ENCODE data around the gene CLPSL1.

The CLPSL1 gene

DNA sequence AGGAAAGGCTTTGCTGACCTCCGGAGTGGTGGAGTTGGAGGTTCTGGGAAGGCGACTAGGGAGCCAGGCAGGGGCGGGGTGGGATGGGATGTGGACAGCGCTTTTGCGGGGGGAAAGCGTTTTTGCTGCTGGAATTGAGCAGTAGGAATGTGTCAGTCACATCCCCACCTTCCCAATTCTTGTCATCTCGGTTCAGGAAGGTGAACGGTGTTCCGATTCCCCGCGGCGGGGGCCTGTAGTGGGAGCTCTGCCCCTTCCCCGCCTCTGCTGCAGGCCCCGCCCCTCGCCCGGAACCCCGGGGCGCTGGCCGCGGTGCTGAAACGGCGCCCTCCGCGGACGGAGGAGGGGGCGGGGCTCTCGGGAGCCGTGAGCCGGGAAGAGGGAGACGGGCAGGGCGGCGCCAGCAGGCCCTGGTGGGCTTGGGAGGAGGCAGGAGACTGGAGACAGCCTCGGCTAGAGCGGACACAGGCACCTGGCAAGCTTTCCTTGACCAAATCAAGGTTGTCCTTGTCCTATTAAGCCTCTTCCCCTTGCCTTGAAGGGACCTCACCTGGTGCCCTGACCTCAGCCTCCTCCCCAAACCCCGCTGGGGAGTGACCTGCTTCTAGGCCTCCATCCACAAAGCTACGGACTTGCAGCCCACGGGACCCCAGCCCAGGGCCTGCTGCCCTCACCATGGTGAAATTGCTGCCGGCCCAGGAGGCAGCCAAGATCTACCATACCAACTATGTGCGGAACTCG is 24.3 kb downstream of the CLPSL1 start, which contains the start of gene LHFPL5:
LHFPL5 (plus strand) TSS at position 357 of the 741 bp plus-strand sequence; CDS start at position 676, 319 bp downstream.
- Histone ChIP-seq H3K36me3 (no peaks in the 10 kb centered on the region), H3K27ac (peak within 1 kb of the TSS; percentile 58), H3K27me3 (ENCODE audit: insufficient read depth, low read depth, severe bottlenecking) (no peaks in the 10 kb centered on the region), H3K9me3 (ENCODE audit: severe bottlenecking) (no peaks in the 10 kb centered on the region), H3K4me3 (ENCODE audit: low read depth, low read length) (peak within 1 kb of the TSS; percentile 61)
- peak; percentile 91 for DNase-seq
- TF ChIP-seq, protein P1, sequence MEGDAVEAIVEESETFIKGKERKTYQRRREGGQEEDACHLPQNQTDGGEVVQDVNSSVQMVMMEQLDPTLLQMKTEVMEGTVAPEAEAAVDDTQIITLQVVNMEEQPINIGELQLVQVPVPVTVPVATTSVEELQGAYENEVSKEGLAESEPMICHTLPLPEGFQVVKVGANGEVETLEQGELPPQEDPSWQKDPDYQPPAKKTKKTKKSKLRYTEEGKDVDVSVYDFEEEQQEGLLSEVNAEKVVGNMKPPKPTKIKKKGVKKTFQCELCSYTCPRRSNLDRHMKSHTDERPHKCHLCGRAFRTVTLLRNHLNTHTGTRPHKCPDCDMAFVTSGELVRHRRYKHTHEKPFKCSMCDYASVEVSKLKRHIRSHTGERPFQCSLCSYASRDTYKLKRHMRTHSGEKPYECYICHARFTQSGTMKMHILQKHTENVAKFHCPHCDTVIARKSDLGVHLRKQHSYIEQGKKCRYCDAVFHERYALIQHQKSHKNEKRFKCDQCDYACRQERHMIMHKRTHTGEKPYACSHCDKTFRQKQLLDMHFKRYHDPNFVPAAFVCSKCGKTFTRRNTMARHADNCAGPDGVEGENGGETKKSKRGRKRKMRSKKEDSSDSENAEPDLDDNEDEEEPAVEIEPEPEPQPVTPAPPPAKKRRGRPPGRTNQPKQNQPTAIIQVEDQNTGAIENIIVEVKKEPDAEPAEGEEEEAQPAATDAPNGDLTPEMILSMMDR (IDR thresholded peaks at IDR 0.05; ENCODE audit: low read depth, low read length), result peak; percentile 19; the same call in 1 of the 2 replicates

DNA sequence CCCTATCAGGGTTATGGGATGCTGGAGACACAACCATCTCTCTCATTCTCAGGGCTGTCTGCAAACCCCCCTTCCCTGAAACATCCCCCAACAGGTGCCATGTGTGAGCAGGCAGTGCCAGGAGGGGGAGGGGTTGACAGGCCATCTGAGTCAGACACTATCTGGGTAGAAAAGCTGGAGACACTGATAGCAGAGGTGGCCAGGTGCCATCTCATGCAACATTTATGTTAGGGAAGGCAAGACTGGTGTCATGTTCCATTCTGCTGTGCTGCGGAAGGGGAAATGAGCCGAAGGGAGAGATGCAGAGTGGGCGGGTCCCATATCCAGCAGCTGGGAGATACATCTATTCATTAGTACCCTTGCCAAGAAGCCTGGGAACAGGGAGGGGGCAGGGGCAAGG is 27.9 kb downstream of the CLPSL1 start:
- DNase-seq, result no peak
- TF ChIP-seq, protein P1 (IDR thresholded peaks at IDR 0.05; ENCODE audit: low read depth, low read length), result no peak

DNA sequence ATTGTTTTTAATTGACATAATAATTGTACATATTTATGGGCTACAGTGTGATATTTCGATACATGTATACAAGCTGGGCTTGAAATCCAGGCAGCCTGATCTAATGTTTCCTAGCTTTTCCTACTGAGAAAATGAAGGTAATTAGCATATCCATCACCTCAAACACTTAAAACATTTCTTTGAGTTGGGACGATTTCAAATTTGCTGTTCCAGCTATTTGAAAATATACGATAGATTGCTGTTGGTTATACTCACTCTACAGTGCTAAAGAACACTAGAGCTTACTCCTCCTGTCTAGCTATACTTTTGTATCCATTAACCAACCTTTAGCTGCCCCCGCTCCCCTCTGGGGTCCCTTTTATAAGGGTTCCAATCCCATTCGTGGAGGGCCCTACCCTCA is 29.0 kb downstream of the CLPSL1 start:
- DNase-seq, result no peak
- H3K27me3 ChIP-seq (ENCODE audit: insufficient read depth, low read depth, severe bottlenecking), result no peaks in the 10 kb centered on the region
- TF ChIP-seq, protein P1 (IDR thresholded peaks at IDR 0.05; ENCODE audit: low read depth, low read length), result no peak
- no peak overlapping the region for H3K27ac ChIP-seq
- H3K9me3 ChIP-seq (ENCODE audit: severe bottlenecking), result no peaks in the 10 kb centered on the region
- H3K4me3 ChIP-seq (ENCODE audit: low read depth, low read length), result no peak overlapping the region
- H3K36me3 ChIP-seq, result no peaks in the 10 kb centered on the region

More for the DNA sequence above, 27.9 kb downstream of the CLPSL1 start:
- Histone ChIP-seq H3K27me3 (ENCODE audit: insufficient read depth, low read depth, severe bottlenecking) (no peaks in the 10 kb centered on the region), H3K36me3 (no peaks in the 10 kb centered on the region), H3K9me3 (ENCODE audit: severe bottlenecking) (no peaks in the 10 kb centered on the region), H3K4me3 (ENCODE audit: low read depth, low read length) (no peak overlapping the region), H3K27ac (no peak overlapping the region)

DNA sequence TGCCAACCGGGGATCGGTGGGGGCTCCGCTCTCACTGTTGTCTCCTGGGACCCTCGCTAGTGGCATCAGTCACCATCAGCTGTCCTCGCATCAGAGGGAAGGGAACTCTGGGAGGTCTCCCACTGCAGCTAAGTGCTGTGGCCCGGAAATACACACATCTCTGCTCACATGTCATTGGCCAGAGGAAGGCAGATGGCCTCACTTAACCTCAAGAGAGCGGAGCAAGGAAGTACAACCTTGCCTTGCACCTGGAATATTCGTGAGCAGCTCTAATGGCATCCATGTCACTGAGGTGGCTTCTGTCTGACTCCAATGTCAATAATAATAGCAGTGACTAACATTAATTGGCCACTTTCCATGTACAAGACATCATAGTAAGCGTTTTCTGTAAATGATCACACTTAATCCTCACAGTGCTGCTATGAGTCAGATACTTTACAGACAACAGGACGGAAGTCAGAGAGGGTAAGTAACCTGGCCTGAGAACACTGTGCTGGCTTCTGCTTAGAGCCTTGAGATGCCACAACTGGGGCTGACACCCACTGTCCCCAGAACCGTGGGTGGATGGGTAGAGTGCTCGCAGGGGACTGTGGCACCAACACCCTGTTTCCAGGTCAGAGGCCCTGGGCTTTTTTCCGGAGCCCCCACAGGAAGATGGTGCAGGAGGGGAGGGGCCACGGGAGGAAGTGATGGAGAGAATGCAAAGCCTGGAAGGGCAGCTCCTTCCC is 30.3 kb downstream of the CLPSL1 start:
- DNase-seq, result no peak
- H3K9me3 ChIP-seq (ENCODE audit: severe bottlenecking), result no peaks in the 10 kb centered on the region
- H3K27me3 ChIP-seq (ENCODE audit: insufficient read depth, low read depth, severe bottlenecking), result no peaks in the 10 kb centered on the region
- H3K36me3 ChIP-seq, result no peaks in the 10 kb centered on the region
- TF ChIP-seq, protein P1 (IDR thresholded peaks at IDR 0.05; ENCODE audit: low read depth, low read length), result no peak
- no peak overlapping the region for H3K4me3 ChIP-seq (ENCODE audit: low read depth, low read length)
- H3K27ac ChIP-seq, result no peak overlapping the region

DNA sequence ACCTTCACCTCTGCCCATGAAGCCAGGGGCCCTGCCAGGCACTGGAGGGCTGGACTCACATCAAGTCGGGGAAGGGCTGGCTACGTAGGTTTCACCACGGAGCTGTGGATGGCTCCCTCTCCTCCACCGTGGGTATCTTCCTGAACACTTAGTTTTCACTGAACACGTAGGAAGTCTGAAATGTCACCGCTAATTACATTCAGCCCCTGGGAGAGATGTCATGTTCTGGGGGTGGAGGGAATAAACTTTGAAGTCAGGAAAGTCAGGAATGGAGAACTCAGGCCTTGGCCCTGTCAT is 30.8 kb downstream of the CLPSL1 start:
- Histone ChIP-seq H3K27ac (no peak overlapping the region), H3K36me3 (no peaks in the 10 kb centered on the region), H3K4me3 (ENCODE audit: low read depth, low read length) (no peak overlapping the region), H3K27me3 (ENCODE audit: insufficient read depth, low read depth, severe bottlenecking) (no peaks in the 10 kb centered on the region), H3K9me3 (ENCODE audit: severe bottlenecking) (peaks cover 4% of the 10 kb centered on the region)
- TF ChIP-seq, protein P1 (IDR thresholded peaks at IDR 0.05; ENCODE audit: low read depth, low read length), result no peak
- no peak for DNase-seq
